CD4-positive, alpha-beta T cell treated with Interleukin-17A for 4 hours (primary cell): ENCODE data around the gene TPTE2.
"Not testable (repeated sequence)": the region's sequence is repeated elsewhere in the genome, so short reads cannot be mapped to it uniquely, and the experiment has no call there.

Source experiments
- DNase-seq: peaks from one replicate; pipeline ENCODE4 v3.0.0-alpha.2; 2020; ENCODE audit warnings: mixed read lengths

TPTE2 gene

DNA sequence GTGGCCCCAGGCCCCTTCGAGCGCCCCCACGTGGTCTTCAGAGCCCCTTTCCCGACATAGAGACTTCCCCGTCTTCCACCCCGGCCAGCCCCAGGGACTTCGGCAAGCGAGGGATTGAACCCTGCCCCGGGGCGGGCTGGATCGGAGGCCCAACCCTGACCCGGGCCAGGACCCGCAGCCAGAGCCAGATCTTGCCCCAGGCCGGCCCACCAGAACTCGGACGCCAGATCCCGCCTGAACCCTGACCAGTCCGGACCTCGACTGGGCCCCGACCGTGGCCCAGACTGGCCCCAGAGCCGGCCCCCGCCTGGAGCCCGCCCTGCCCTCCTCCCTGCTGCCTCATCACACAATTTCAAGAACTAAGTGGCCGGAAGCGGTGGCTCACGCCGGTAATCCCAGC lies 253 bp upstream of the TPTE2 start:
- DNase-seq = no peak

DNA sequence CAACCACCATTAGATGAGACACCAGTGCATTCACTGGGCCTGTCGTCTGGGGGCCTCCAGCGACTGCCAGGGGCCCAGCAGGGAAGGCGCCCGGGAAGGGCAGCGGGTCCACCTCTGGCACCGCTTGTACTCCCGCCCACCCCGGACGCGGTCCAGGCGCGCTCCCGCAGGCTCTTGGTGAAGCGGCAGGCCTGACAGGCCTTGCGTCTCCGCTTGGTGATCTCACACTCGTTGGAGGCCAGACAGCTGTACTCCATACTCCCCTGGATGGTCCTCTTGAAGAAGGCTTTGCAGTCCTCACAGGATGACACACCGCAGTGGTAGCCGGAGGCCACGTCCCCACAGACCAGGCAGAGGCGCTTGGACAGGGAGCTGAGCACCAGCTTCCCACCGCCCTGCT lies 660 bp downstream of the TPTE2 start:
- DNase-seq = not testable (repeated sequence)

DNA sequence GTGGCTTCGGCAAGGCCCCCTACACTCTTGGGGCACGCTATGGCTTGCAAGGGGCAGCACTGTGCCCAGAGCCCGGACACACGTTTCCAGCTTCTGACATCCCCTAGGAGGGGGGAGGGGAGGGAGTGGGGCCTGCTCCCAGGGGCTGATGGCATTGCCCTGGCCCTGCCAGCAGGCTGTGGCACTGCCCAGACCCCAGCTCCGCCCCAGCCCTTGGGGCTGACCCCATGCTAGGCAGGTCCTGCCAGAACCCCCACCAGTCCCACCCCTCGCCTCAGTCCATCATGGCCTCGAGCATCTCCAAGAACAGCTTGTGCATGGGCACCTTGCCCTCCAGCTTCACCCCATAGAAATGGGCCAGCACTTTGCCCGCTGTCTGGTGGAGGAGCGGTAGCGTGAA lies 1.6 kb downstream of the TPTE2 start:
- not testable (repeated sequence) for DNase-seq

DNA sequence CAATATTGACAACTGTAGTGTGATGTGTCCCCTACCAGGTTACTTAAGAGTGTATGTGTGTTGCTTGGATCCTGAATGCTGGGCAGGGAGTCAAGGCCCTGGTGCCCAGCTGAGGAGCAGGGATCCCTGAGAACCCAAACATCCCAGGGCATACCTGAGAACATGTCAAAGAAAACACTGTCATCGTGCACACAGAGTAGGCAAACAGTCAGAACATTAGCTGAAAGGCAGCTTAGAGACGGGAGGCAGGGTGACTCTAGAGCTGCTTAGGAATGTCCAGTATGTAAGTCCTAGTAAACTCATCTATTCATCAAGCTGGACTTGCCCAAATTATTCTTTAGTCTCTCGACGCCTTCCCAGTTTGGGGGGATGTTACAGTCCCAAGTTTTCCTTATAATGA lies 4.0 kb downstream of the TPTE2 start:
- not testable (repeated sequence) for DNase-seq

DNA sequence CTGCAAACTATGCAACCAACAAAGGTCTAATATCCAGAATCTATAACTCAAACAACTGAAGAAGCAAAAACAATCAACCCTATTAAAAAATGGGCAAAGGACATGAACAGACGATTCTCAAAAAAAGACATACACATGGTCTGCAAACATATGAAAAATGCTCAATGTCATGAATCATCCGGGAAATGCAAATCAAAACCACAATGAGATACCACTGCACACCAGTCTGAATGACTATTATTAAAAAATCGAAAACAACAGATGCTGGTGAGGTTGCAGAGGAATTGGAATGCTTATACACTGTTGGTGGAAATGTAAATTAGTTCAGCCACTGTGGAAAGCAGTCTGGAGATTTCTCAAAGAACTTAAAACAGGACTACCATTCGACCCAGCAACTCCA lies 12.1 kb downstream of the TPTE2 start:
- not testable (repeated sequence) for DNase-seq

DNA sequence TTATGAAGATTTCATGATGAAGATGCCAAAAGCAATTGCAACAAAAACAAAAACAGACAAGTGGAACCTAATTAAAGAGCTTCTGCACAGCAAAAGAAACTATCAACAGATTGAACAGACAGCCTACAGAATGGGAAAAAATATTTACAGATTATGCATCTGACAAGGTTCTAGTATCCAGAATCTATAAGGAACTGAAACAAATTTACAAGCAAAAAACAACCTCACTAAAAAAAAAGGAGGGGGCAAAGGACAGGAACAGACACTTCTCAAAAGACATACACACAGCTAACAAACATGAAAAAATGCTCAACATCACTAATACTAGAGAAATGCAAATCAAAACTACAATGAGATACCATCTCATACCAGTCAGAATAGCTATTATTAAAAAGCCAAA lies 35.7 kb downstream of the TPTE2 start:
- not testable (repeated sequence) for DNase-seq

DNA sequence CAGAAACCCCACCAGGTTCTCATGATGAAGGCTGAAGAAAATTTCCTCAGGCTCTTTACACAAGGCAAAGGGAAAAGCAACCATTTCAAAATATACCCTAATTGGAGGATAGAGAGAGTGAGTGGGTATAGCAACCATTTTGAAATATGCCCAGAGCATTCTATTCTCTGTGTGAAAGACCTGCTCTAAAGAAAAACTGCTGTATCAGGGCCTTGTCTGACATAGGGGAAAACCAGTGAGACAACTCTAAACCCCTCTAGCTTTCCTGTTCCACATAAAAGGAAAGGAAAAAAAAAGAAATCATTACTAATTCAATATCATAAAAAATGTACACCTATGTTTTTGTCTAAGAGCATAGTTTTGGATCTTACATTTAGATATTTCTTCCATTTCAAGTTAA lies 42.3 kb downstream of the TPTE2 start:
- no peak for DNase-seq

DNA sequence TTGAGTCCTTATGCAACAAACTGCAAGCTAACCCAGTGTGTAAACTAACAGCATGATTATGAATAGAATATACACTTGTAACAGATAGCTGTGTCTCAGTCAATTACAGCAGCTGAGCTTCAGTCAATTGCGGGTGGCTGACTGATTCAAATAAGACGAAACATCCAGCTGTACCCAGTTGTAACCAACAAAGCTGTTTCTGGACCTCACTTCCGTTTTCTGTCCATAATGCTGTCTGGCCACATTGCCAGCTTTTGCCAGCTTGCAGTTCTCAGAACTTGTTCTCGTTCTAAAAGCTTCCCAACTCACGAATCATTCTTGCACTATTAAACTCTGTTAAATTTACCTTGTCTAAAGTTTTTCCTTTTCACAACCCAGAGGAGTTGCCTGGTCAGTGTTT lies 53.7 kb downstream of the TPTE2 start:
- not testable (repeated sequence) for DNase-seq

DNA sequence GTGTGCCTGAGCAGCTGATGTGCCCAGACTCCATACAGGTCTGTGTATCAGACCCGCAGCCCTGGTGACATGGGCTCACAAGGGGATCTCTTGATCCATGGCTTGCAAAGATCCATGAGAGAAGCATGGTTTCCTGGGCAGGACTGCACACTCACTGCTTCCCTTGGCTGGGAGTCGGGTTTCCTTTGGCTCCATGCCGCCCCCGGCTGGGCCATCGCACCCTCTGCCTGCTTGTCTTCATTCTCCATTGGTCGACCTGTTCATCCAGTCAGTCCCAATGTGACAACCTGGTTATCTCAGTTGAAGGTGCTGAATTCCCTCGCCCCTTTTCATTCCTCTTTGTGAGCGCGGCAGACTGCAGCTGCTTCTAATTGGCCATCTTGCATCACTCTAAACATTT lies 101.2 kb downstream of the TPTE2 start:
- DNase-seq = not testable (repeated sequence)

DNA sequence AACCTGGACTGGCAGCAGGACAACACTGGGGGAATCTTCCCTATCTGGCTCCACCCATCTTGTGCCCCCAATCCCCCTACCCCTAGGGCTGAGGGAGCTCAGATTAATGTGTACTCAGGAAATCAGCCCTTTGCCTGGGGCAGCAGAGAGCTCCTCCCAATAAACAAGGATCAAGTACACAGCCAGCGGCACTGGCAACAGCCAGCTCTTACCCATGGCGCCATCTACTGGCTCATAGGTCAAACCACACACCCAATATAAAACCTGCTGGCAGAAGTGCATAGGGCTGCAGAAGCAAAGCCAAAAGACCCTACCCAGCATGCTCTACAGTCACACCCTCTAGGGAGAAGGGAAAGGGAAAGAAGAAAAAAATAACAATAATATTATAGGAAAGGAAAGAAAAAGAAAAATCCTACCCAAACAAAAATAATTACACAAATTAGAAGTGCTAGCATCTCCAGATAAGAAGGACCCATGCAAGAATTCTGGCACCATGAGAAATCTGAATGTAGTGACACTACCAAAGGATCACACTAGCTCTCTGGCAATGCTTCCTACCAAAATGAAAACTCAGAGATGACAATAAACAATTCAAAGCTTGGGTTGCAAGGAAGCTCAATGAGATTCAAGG lies 122.2 kb downstream of the TPTE2 start:
- not testable (repeated sequence) for DNase-seq

DNA sequence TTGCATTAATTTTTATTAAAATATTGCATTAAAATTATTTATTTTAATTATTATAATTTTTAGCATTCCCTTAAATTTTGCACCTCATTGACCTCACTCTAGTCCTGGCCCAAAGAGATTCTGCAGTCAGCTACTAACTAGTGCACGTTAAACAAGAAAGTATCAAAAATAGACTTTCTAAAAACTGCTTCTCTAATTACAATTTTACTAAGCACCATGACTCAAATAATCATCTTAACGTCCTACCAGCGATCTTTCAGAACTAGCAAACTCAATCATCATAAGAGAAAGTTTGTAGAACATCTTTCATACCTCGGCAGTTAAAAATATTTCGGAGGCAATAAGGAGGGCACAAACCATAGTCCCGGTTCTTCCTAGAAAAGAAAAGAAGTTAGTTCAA lies 123.6 kb downstream of the TPTE2 start:
- not testable (repeated sequence) for DNase-seq

DNA sequence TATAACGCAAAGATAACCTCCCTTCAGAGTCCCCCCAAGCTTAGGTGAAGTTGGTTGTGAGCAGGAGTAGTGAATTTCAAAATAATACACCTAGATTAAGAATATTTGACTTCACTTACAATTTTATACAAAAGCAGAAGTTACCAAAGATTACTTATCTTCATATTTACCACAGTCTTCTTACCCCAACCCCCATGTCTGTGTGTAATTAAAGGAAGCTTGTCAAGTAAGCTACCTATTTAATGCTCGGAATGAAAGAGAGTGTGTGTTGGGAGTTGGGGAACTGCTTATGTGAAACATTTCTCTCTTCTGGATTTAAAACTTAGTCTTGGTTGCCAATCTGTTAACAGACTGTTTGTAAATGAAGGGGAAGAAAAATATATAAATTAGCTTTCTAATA lies 139.1 kb downstream of the TPTE2 start:
- DNase-seq = not testable (repeated sequence)

DNA sequence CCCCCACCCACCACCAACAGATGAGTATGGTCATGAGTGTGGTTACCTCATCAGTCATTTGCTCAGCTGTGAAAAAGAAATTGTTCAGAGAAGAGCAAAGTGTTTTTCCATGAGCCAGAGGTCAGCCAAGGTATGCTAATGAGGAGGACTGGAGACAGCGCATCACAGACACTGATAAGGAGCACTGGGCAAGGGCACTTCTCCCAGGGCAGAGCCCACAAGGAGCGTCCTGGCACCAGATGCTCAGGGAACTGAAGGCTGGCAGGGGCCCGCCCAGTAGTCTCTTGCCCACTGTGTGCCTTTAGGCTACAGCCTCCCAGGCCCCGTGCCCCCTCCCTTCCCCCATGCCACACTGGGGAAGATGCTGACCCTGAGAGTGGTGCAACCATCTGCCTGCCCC lies 148.8 kb downstream of the TPTE2 start:
- DNase-seq = not testable (repeated sequence)

DNA sequence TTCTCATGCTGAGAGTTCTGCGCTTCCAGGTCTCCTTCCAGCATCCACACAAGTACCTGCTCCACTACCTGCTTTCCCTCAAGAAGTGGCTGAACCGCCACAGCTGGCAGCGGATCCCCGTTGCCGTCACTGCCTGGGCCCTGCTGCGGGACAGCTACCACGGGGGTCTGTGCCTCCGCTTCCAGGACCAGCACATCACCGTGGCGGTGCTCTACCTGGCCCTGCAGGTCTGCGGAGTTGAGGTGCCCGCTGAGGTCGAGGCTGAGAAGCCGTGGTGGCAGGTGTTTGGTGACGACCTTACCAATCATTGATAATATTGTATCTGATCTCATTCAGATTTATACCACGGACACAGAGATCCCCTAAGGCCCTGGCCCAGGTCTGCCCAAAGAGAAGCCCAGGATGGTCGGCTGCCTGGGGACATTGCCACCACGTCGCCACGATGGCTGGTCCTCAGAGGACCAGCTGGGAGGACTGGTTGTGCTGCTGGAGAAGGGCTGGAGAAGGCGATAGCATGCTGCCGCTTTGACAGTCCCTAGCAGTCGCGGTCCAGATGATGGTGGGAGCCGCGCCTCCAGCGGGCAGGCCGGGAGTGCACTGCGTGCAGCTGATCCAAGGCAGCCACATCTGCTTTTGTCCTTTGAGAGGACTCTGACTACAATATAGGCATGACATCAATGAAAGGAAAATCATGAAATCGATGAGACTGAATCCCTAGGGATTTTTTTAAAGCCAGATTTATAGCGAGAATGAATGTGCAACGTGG lies 178.4 kb downstream of the TPTE2 start:
- not testable (repeated sequence) for DNase-seq

DNA sequence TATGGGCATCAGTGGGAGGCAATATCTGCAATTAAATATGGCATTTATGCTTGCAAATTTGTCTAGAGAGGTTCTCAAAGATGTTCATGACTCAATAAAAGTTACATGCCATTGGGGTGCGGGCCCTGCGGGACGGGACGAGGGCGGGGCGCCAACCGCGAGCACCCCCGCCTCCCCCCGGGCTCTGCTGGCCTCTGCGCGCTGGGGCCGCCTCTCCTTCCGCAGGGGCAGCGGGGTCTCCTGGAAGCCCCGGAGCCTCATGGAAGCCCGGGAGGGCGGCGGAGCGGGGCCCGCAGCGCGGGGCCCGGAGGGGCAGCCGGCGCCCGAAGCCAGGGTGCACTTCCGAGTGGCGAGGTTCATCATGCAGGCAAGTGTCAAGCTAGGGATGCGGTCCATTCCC lies 179.2 kb downstream of the TPTE2 start:
- DNase-seq = no peak
